ENCODE results near the gene NPEPPS. TPM values are rescaled to one million over a fixed set of nuclear protein-coding genes. Genes with fewer than 3 reads are reported as not detected.

Gene NPEPPS
- total and polyA plus RNA-seq, 2 donors (not counting 3 experiments of a cell fraction or from before 2014, with no cell fraction given) = 69.2 to 102 TPM

- DNase-seq (ENCODE audit: low read depth, low spot score) = no peak
- FAIRE-seq = no peak
- BruUV-seq (replicated peaks) = no TSS peak
- no peaks in the 10 kb centered on the region for H3K9me3 ChIP-seq (replicated peaks; ENCODE audit: control insufficient read depth, insufficient read depth, low read length)
- no peaks in the 10 kb centered on the region for H3K9me1 ChIP-seq (replicated peaks; ENCODE audit: control insufficient read depth, extremely low read depth, insufficient read depth, low read length)
- TF ChIP-seq GATA2 (IDR thresholded peaks at IDR 0.05; ENCODE audit: insufficient read depth, insufficient read length, low read depth, low read length) = no peak
- TF ChIP-seq JUN (IDR thresholded peaks at IDR 0.05; ENCODE audit: borderline replicate concordance, insufficient read depth, insufficient read length, low read depth) = no peak
- TF ChIP-seq FOS (IDR thresholded peaks at IDR 0.05; ENCODE audit: borderline replicate concordance, insufficient read depth, low read length) = no peak
- TF ChIP-seq POLR2A (IDR thresholded peaks at IDR 0.05; ENCODE audit: low read depth, low read length) = no peak
- no peak for TF ChIP-seq CTCF (IDR thresholded peaks at IDR 0.05; ENCODE audit: extremely low read depth in 1 of 2, insufficient read depth in 1 of 2, low read depth in 1 of 2, low read length in 2 of 2)
- no peak for TF ChIP-seq POLR2AphosphoS5 (IDR thresholded peaks at IDR 0.05; ENCODE audit: insufficient read depth, low read depth, low read length)
- no peak for TF ChIP-seq MYC (IDR thresholded peaks at IDR 0.05; ENCODE audit: low read depth, low read length)
- TF ChIP-seq EZH2 (IDR thresholded peaks at IDR 0.05; ENCODE audit: borderline replicate concordance, low read depth, low read length, severe bottlenecking) = no peak
- no peak for TF ChIP-seq MAX (IDR thresholded peaks at IDR 0.05; ENCODE audit: insufficient read depth, insufficient read length)
- H3K4me1 ChIP-seq (ENCODE audit: control insufficient read depth, extremely low read depth, insufficient read depth, low read length) = peaks cover 35% of the 10 kb centered on the region
- peak overlapping the region in 1 of 3 experiments; percentile 0 for H3K4me3 ChIP-seq (replicated peaks in 1 of 3; ENCODE audit: insufficient read depth in 1 of 3, low read depth in 1 of 3, low read length in 3 of 3)
- CTCF ChIA-PET = interaction anchor here (0.7 to 2.3 kb wide), 2 partner anchors 25 to 35 kb away, joined by 3 to 6 read pairs; no protein-coding TSS in a partner anchor
- H3K36me3 ChIP-seq (ENCODE audit: control insufficient read depth in 2 of 2, extremely low read depth in 1 of 2, insufficient read depth in 2 of 2, low read length in 2 of 2) = peaks cover 33 to 38% of the 10 kb centered on the region in 2 experiments
- POLR2A ChIA-PET = interaction anchor here (0.6 kb wide), 1 partner anchor 11 kb away, joined by 4 read pairs; no protein-coding TSS in a partner anchor
- H4K20me1 ChIP-seq (replicated peaks; ENCODE audit: control insufficient read depth, extremely low read depth, insufficient read depth, low read length) = peaks cover 18% of the 10 kb centered on the region
- no peak overlapping the region for H2AFZ ChIP-seq (ENCODE audit: low read depth, low read length)
- intact Hi-C loops (cut with micrococcal nuclease) = loop anchor here (5.0 kb wide), 1 partner anchor 34 kb away; no protein-coding TSS in a partner anchor
- no peak overlapping the region for H3K27ac ChIP-seq (ENCODE audit: insufficient read depth, low read depth, low read length)
- H3K79me2 ChIP-seq (ENCODE audit: control insufficient read depth, insufficient read depth, low read length) = peaks cover 77% of the 10 kb centered on the region
- H3K9ac ChIP-seq (replicated peaks; ENCODE audit: extremely low read depth, insufficient read depth, low read length) = no peak overlapping the region
- no peaks in the 10 kb centered on the region for H3K27me3 ChIP-seq (ENCODE audit: control insufficient read depth in 2 of 2, insufficient read depth in 2 of 2, low read length in 2 of 2)
- peak overlapping the region; percentile 67 for H3K4me2 ChIP-seq (ENCODE audit: insufficient read depth, low read length)
- dilution Hi-C loops (cut with MboI; ENCODE audit: extremely low pct_ligation_motif_present, low sequenced_read_pairs) = no loop called here
Measured at GRCh38 chr17:47653442-47653841, 122.5 kb downstream of the NPEPPS start.

Data from endothelial cell of umbilical vein (primary cell).